Activated naive CD4-positive, alpha-beta T cell treated with anti-CD3 and anti-CD28 coated beads, Interleukin-2, amount 50 U/mL, for 72 hours (primary cell): ENCODE measurements around the gene FAM234B. TPM values are rescaled to one million over a fixed set of nuclear protein-coding genes. Genes with fewer than 3 reads are reported as not detected.

Experiments
- ATAC-seq, 2 donors: fragments of 150-1000 bp; cut with Tn5 transposase; 2 replicates each; pipeline ENCODE4 v1.10.0; 2021; ENCODE audit warnings: mild to moderate bottlenecking in 2 of 2, moderate library complexity in 2 of 2
- DNase-seq, 2 donors: peaks; one replicate each; pipeline ENCODE4 v3.0.0; 2021 to 2022; ENCODE audit warnings: low spot score in 2 of 2
- H3K27ac Mint-ChIP-seq, 2 donors: one replicate each; pipeline ENCODE4 v1.8.0; 2022; ENCODE audit warnings: mild to moderate bottlenecking in 2 of 2, mixed read lengths in 2 of 2
- H3K36me3 Mint-ChIP-seq, 2 donors: one replicate each; pipeline ENCODE4 v1.8.0; 2022; ENCODE audit warnings: mixed read lengths in 2 of 2
- H3K9me3 Mint-ChIP-seq, 2 donors: one replicate each; pipeline ENCODE4 v1.8.0; 2022; ENCODE audit warnings: mixed read lengths in 2 of 2
- total RNA-seq, 2 donors: library from RNA; stranded (reverse); gene quantifications; one replicate each; pipeline ENCODE4 v1.2.3, GENCODE V29; 2022

The FAM234B gene
- 10 to 100 TPM in 1 of 2 donors, 1 to 10 TPM in 1; 6.2 to 17.2 TPM for total RNA-seq

GRCh38 chr12:13044002-13044905, at the start of gene FAM234B:
Gene FAM234B, plus strand, starts transcription at chr12:13044381. Its CDS starts 23 bp downstream, at chr12:13044404.
- peak; percentile 82 to 94 for ATAC-seq
- Mint-ChIP-seq H3K36me3 (peaks cover 0 to 8% of the 10 kb centered on the region in 2 donors), H3K27ac (peak within 1 kb of the TSS; percentile 81 to 83), H3K9me3 (no peaks in the 10 kb centered on the region)
- peak; percentile 72 to 76 for DNase-seq

GRCh38 chr12:12995088-12995487, 49.1 kb upstream of the FAM234B start:
- no peak for DNase-seq
- ATAC-seq, result no peak
- peaks cover 0 to 7% of the 10 kb centered on the region in 2 donors for H3K36me3 Mint-ChIP-seq
- peaks cover 0 to 8% of the 10 kb centered on the region in 2 donors for H3K9me3 Mint-ChIP-seq
- H3K27ac Mint-ChIP-seq, result no peak overlapping the region

- Mint-ChIP-seq H3K36me3 (peaks cover 0 to 7% of the 10 kb centered on the region in 2 donors), H3K27ac (no peak overlapping the region), H3K9me3 (peaks cover 0 to 8% of the 10 kb centered on the region in 2 donors)
- DNase-seq, result no peak
- no peak for ATAC-seq
These were observed 48.0 kb upstream of the FAM234B start for GRCh38 chr12:12996209-12996608.

GRCh38 chr12:12997156-12997555, 47.0 kb upstream of the FAM234B start:
- Mint-ChIP-seq H3K36me3 (peaks cover 6 to 13% of the 10 kb centered on the region in 2 donors), H3K27ac (no peak overlapping the region), H3K9me3 (peaks cover 0 to 8% of the 10 kb centered on the region in 2 donors)
- ATAC-seq (no peak), DNase-seq (no peak)

DNA sequence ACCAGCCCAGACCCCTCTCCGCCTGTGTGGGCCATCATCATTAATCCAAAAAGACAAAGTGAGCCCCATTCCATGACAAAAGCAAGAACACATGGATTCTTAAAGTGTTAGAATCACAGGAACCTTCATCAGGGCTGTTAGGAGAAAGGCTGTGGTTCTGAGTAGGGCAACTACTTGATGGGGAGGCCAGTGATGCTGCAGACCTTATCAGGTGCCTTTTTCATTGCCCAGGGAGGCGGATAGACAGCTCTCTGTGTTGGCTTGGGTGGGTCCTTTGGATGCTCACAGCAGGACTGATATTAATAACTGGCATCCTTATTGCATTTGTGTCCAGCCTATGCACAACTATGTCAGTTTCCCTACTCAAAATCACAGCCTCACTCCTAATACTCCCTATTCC, 46.4 kb upstream of the FAM234B start:
- ATAC-seq (no peak), DNase-seq (no peak)
- Mint-ChIP-seq H3K36me3 (peaks cover 6 to 13% of the 10 kb centered on the region in 2 donors), H3K9me3 (peaks cover 0 to 8% of the 10 kb centered on the region in 2 donors), H3K27ac (no peak overlapping the region)

GRCh38 chr12:12998248-12998647, 45.9 kb upstream of the FAM234B start:
- DNase-seq (no peak), ATAC-seq (no peak)
- peaks cover 6 to 10% of the 10 kb centered on the region in 2 donors for H3K36me3 Mint-ChIP-seq
- H3K9me3 Mint-ChIP-seq, result peaks cover 0 to 5% of the 10 kb centered on the region in 2 donors
- no peak overlapping the region for H3K27ac Mint-ChIP-seq

DNA sequence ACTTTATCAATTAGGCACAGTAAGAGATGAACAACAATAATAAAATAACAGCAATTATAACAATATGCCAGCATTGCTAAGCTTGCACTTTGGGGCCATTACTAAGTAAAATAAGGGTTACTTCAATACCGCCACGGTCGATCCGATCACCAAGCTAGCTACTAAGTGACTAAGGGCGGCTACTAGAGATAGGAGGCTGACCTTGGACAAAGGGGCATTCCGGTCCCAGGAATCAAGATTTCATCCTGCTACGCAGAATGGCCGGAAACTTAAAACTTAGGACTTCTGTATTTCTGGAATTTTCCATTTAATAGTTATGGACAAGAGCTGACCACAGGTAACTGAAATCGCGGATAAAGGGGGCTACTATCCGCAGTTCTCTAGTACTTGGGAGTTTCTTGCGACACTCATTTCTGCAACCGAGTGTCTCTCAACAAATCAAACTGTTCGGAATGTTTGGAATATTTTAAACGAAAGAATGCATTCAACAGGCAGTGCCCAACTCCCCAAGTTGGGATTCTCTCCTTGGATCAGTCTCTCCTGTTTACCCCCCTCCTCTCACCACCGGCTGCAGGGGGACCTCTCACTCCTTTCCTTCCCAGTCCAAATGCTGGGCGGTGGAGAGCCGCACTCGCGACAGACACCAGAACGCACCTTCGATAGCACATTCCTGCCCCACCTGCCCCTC, 44.8 kb upstream of the FAM234B start:
- peaks cover 6% of the 10 kb centered on the region in 2 donors for H3K36me3 Mint-ChIP-seq
- DNase-seq (no peak), ATAC-seq (peak in 1 of 2 donors; percentile 7)
- no peaks in the 10 kb centered on the region for H3K9me3 Mint-ChIP-seq
- peak overlapping the region; percentile 74 to 79 for H3K27ac Mint-ChIP-seq

DNA sequence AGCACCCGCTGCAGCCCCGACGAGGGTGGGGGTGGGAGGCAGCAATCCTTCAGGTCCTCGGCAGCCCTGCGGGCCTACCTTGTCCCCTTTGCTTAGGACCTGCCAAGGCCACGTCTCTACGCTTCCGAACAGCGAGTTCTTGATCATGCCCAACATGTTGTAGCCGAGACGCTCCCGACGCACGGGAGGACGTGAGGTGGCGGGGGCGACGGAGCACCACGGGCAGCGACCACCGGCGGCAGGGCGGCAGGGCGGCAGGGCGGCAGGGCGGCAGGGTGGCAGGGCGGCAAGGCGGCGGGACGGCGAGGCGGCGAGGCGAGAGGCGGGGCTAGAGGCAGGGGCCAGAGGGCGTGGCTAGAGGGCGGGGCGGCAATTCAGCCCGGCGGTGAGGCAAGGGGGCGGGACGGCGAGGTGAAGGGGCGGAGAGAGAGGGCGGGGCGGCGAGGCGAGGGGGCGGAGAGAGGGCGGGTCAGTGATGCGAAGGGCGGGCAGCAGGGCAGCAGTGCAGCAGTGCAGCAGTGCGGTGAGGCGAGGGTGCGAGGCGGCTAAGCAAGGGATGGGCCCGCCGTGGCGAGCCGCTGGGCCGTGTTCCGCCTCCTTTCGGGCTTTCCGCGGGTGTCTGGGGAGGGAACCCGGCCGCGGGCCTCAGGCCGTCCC, 44.1 kb upstream of the FAM234B start, which contains the start of gene HEBP1:
TSS of gene HEBP1 (minus strand) at position 307 of the 657 bp plus-strand sequence. CDS start at position 156, 151 bp downstream.
- ATAC-seq (peak; percentile 89 to 92), DNase-seq (peak; percentile 94 to 97)
- Mint-ChIP-seq H3K9me3 (no peaks in the 10 kb centered on the region), H3K36me3 (peaks cover 6% of the 10 kb centered on the region in 2 donors), H3K27ac (peak within 1 kb of the TSS; percentile 74 to 79)

GRCh38 chr12:13000616-13000924, 43.6 kb upstream of the FAM234B start:
- ATAC-seq (peak; percentile 56 to 61), DNase-seq (no peak)
- H3K36me3 Mint-ChIP-seq, result peaks cover 6% of the 10 kb centered on the region in 2 donors
- H3K27ac Mint-ChIP-seq, result peak overlapping the region; percentile 33 to 60
- H3K9me3 Mint-ChIP-seq, result no peaks in the 10 kb centered on the region

DNA sequence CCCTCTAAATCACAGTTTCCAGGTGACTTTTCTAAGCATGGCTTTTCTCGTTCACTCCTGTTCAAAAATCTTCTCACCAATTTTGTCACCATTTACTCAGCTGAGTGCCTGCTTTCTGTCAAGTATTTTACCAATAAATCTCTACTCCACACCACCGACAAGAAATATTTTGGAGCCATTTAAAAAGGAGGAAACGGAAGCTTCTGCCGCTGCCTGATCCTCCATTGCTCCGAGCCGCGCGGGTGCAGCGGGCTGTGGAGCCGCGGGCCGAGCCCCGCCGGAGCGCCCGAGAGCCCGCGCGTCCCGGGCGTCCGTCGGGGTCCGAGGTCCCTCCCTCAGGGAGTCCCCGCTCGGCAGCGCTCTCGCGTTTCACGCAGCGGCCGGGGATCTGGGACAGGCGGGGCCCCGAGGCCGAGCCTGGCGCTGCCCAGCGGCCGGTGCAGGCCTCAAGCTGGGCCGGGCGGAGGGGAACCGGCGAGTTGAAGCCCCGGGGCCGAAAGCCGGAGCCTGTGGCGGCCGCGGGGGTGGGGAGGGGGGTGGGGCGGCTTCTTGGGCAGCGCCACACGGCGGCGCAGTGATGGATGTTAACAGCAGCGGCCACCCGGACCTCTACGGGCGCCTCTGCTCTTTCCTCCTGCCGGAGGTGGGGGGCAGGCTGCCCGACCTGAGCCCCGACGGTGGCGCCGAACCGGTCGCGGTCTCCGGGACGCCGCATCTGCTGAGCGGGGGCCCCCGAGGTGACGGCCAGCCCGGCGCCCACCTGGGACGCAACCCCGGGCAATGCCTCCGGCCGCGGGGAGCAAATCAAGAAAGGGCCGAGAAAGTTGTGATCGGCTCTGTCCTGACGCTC, 43.0 kb upstream of the FAM234B start:
- Mint-ChIP-seq H3K27ac (peak overlapping the region; percentile 60 to 67), H3K36me3 (peaks cover 6% of the 10 kb centered on the region in 2 donors), H3K9me3 (no peaks in the 10 kb centered on the region)
- peak; percentile 14 to 19 for ATAC-seq
- DNase-seq, result peak; percentile 48 to 66

- Mint-ChIP-seq H3K9me3 (no peaks in the 10 kb centered on the region), H3K27ac (peak overlapping the region in 1 of 2 donors; percentile 67), H3K36me3 (peaks cover 6% of the 10 kb centered on the region in 2 donors)
- ATAC-seq (no peak), DNase-seq (no peak)
These were observed 42.5 kb upstream of the FAM234B start for GRCh38 chr12:13001775-13002040.

- DNase-seq, result no peak
- no peaks in the 10 kb centered on the region for H3K9me3 Mint-ChIP-seq
- peak overlapping the region; percentile 16 to 67 for H3K27ac Mint-ChIP-seq
- peaks cover 6% of the 10 kb centered on the region in 2 donors for H3K36me3 Mint-ChIP-seq
- no peak for ATAC-seq
These were observed 41.7 kb upstream of the FAM234B start for GRCh38 chr12:13002301-13003097.

GRCh38 chr12:13004361-13004760, 39.8 kb upstream of the FAM234B start:
- H3K36me3 Mint-ChIP-seq, result peaks cover 6% of the 10 kb centered on the region in 2 donors
- ATAC-seq, result no peak
- DNase-seq, result no peak
- no peaks in the 10 kb centered on the region for H3K9me3 Mint-ChIP-seq
- no peak overlapping the region for H3K27ac Mint-ChIP-seq

DNA sequence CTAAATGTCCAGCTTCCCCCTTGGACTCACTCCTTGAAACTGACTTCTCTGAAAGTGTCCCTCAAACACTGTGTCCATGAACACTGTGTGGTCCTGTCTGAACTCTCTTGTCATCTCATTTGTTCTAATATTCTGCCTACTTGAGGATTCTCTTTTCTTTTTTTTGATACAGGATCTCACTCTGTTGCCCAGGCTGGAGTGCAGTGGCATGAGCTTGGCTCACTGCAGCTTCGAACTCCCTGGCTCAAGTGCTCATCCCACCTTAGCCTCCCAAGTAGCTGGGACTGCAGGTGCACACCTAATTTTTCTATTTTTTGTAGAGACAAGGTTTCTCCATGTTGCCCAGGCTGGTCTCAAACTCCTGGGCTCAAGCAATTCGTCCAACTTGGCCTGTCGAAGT, 39.2 kb upstream of the FAM234B start:
- no peak overlapping the region for H3K27ac Mint-ChIP-seq
- H3K36me3 Mint-ChIP-seq, result peaks cover 6% of the 10 kb centered on the region in 2 donors
- DNase-seq (no peak), ATAC-seq (no peak)
- no peaks in the 10 kb centered on the region for H3K9me3 Mint-ChIP-seq

DNA sequence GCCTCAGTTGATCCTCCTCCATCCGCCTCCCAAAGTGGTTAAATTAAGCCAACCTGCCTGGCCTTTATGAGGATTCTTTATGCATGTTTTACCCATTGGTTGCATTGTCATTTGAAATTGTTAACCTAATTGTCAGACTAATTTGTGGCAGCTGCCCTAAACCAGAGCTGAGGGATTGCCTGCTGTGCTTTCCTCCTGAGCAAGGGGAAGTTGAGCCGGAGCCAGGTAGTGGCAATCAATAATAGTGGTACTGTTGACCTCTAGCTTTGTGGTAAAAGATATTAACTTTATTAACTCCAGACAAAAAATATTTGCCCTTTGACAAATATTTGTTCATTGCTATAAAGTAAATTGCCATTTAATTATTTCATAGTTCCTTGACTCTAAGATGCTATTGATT, 38.5 kb upstream of the FAM234B start:
- peaks cover 6% of the 10 kb centered on the region in 2 donors for H3K36me3 Mint-ChIP-seq
- DNase-seq, result no peak
- H3K9me3 Mint-ChIP-seq, result no peaks in the 10 kb centered on the region
- H3K27ac Mint-ChIP-seq, result no peak overlapping the region
- no peak for ATAC-seq
